ENCODE measurements around the gene STRAP.

DNA sequence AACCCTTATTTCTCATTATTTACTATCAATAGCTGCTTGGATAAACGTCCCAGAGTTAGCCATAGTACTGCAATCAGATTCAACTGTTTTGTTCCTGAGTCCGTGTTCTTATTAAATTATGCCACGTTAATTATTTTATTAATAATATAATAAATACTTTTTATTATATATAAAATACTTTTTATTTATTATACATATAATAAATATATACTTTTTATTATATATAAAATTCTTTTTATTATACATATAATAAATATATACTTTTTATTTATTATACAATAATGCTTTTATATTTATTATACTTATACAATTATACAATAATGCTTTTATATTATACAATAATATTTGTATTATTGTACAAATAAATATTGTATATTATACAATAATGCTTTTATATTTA is 11.1 kb downstream of the STRAP start:
- TF ChIP-seq EZH2 (IDR thresholded peaks at IDR 0.05; ENCODE audit: low read depth, unreplicated experiment): no peak
- TF ChIP-seq, protein P1, sequence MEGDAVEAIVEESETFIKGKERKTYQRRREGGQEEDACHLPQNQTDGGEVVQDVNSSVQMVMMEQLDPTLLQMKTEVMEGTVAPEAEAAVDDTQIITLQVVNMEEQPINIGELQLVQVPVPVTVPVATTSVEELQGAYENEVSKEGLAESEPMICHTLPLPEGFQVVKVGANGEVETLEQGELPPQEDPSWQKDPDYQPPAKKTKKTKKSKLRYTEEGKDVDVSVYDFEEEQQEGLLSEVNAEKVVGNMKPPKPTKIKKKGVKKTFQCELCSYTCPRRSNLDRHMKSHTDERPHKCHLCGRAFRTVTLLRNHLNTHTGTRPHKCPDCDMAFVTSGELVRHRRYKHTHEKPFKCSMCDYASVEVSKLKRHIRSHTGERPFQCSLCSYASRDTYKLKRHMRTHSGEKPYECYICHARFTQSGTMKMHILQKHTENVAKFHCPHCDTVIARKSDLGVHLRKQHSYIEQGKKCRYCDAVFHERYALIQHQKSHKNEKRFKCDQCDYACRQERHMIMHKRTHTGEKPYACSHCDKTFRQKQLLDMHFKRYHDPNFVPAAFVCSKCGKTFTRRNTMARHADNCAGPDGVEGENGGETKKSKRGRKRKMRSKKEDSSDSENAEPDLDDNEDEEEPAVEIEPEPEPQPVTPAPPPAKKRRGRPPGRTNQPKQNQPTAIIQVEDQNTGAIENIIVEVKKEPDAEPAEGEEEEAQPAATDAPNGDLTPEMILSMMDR (conservative IDR thresholded peaks at IDR 0.05; ENCODE audit: low read depth in 2 of 2): no peak
- TF ChIP-seq POLR2AphosphoS5 (IDR thresholded peaks at IDR 0.05; ENCODE audit: low read depth): no peak
- no peak for TF ChIP-seq JUNB (IDR thresholded peaks at IDR 0.05; ENCODE audit: unreplicated experiment)
- TF ChIP-seq, protein P2, sequence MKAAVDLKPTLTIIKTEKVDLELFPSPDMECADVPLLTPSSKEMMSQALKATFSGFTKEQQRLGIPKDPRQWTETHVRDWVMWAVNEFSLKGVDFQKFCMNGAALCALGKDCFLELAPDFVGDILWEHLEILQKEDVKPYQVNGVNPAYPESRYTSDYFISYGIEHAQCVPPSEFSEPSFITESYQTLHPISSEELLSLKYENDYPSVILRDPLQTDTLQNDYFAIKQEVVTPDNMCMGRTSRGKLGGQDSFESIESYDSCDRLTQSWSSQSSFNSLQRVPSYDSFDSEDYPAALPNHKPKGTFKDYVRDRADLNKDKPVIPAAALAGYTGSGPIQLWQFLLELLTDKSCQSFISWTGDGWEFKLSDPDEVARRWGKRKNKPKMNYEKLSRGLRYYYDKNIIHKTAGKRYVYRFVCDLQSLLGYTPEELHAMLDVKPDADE (IDR thresholded peaks at IDR 0.05): no peak
- no peak for TF ChIP-seq NANOG (IDR thresholded peaks at IDR 0.05; ENCODE audit: borderline replicate concordance)
- no peak for TF ChIP-seq CREB1 (CRISPR knock-in tag; IDR thresholded peaks at IDR 0.05; ENCODE audit: low read depth)
- TF ChIP-seq EZH2phosphoT487 (IDR thresholded peaks at IDR 0.05; ENCODE audit: unreplicated experiment): no peak
- TF ChIP-seq STAT1 (IDR thresholded peaks at IDR 0.05; ENCODE audit: unreplicated experiment): no peak
- TF ChIP-seq, protein P3, sequence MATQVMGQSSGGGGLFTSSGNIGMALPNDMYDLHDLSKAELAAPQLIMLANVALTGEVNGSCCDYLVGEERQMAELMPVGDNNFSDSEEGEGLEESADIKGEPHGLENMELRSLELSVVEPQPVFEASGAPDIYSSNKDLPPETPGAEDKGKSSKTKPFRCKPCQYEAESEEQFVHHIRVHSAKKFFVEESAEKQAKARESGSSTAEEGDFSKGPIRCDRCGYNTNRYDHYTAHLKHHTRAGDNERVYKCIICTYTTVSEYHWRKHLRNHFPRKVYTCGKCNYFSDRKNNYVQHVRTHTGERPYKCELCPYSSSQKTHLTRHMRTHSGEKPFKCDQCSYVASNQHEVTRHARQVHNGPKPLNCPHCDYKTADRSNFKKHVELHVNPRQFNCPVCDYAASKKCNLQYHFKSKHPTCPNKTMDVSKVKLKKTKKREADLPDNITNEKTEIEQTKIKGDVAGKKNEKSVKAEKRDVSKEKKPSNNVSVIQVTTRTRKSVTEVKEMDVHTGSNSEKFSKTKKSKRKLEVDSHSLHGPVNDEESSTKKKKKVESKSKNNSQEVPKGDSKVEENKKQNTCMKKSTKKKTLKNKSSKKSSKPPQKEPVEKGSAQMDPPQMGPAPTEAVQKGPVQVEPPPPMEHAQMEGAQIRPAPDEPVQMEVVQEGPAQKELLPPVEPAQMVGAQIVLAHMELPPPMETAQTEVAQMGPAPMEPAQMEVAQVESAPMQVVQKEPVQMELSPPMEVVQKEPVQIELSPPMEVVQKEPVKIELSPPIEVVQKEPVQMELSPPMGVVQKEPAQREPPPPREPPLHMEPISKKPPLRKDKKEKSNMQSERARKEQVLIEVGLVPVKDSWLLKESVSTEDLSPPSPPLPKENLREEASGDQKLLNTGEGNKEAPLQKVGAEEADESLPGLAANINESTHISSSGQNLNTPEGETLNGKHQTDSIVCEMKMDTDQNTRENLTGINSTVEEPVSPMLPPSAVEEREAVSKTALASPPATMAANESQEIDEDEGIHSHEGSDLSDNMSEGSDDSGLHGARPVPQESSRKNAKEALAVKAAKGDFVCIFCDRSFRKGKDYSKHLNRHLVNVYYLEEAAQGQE (IDR thresholded peaks at IDR 0.05; ENCODE audit: unreplicated experiment): no peak
- TF ChIP-seq, protein P4, sequence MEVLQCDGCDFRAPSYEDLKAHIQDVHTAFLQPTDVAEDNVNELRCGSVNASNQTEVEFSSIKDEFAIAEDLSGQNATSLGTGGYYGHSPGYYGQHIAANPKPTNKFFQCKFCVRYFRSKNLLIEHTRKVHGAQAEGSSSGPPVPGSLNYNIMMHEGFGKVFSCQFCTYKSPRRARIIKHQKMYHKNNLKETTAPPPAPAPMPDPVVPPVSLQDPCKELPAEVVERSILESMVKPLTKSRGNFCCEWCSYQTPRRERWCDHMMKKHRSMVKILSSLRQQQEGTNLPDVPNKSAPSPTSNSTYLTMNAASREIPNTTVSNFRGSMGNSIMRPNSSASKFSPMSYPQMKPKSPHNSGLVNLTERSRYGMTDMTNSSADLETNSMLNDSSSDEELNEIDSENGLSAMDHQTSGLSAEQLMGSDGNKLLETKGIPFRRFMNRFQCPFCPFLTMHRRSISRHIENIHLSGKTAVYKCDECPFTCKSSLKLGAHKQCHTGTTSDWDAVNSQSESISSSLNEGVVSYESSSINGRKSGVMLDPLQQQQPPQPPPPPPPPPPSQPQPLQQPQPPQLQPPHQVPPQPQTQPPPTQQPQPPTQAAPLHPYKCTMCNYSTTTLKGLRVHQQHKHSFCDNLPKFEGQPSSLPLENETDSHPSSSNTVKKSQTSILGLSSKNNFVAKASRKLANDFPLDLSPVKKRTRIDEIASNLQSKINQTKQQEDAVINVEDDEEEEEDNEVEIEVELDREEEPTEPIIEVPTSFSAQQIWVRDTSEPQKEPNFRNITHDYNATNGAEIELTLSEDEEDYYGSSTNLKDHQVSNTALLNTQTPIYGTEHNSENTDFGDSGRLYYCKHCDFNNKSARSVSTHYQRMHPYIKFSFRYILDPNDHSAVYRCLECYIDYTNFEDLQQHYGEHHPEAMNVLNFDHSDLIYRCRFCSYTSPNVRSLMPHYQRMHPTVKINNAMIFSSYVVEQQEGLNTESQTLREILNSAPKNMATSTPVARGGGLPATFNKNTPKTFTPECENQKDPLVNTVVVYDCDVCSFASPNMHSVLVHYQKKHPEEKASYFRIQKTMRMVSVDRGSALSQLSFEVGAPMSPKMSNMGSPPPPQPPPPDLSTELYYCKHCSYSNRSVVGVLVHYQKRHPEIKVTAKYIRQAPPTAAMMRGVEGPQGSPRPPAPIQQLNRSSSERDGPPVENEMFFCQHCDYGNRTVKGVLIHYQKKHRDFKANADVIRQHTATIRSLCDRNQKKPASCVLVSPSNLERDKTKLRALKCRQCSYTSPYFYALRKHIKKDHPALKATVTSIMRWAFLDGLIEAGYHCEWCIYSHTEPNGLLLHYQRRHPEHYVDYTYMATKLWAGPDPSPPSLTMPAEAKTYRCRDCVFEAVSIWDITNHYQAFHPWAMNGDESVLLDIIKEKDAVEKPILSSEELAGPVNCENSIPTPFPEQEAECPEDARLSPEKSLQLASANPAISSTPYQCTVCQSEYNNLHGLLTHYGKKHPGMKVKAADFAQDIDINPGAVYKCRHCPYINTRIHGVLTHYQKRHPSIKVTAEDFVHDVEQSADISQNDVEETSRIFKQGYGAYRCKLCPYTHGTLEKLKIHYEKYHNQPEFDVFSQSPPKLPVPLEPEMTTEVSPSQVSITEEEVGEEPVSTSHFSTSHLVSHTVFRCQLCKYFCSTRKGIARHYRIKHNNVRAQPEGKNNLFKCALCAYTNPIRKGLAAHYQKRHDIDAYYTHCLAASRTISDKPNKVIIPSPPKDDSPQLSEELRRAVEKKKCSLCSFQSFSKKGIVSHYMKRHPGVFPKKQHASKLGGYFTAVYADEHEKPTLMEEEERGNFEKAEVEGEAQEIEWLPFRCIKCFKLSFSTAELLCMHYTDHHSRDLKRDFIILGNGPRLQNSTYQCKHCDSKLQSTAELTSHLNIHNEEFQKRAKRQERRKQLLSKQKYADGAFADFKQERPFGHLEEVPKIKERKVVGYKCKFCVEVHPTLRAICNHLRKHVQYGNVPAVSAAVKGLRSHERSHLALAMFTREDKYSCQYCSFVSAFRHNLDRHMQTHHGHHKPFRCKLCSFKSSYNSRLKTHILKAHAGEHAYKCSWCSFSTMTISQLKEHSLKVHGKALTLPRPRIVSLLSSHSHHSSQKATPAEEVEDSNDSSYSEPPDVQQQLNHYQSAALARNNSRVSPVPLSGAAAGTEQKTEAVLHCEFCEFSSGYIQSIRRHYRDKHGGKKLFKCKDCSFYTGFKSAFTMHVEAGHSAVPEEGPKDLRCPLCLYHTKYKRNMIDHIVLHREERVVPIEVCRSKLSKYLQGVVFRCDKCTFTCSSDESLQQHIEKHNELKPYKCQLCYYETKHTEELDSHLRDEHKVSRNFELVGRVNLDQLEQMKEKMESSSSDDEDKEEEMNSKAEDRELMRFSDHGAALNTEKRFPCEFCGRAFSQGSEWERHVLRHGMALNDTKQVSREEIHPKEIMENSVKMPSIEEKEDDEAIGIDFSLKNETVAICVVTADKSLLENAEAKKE (CRISPR knock-in tag; IDR thresholded peaks at IDR 0.05): no peak
